ENCODE results near the gene ATP6V0D1. TPM values are rescaled to one million over a fixed set of nuclear protein-coding genes. Genes with fewer than 3 reads are reported as not detected.

The ATP6V0D1 gene
- total and polyA plus RNA-seq, 11 donors, result 18.6 to 141 (median 68.5) TPM

GRCh38 chr16:67504031-67505021 lies 23.4 kb upstream of the ATP6V0D1 start:
- Histone ChIP-seq H3K4me3 (no peak overlapping the region), H3K27me3 (no peaks in the 10 kb centered on the region), H3K27ac (peak overlapping the region; percentile 16 to 79 (median 60)), H3K4me1 (peaks cover 0 to 32% (median 4%) of the 10 kb centered on the region in 12 donors), H3K36me3 (peaks cover 0 to 4% (median 0%) of the 10 kb centered on the region in 9 donors), H3K9me3 (no peaks in the 10 kb centered on the region)
- peak; percentile 50 to 76 (median 65) for DNase-seq
- intact Hi-C loops (cut with DNase I), result no loop called here
- ATAC-seq, result peak; percentile 56 to 97 (median 90)
- 63 to 69% (median 65%) methylated on average over 9 of the region's 9 CpGs for WGBS, 4 donors
- TF ChIP-seq CTCF (IDR thresholded peaks at IDR 0.05), result no peak
- TF ChIP-seq POLR2A (IDR thresholded peaks at IDR 0.05), result no peak

GRCh38 chr16:67499106-67499505 lies 18.1 kb upstream of the ATP6V0D1 start:
- Histone ChIP-seq H3K4me1 (peaks cover 0 to 16% (median 4%) of the 10 kb centered on the region in 12 donors), H3K27me3 (no peaks in the 10 kb centered on the region), H3K36me3 (peaks cover 0 to 5% (median 0%) of the 10 kb centered on the region in 9 donors), H3K4me3 (no peak overlapping the region), H3K9me3 (no peaks in the 10 kb centered on the region), H3K27ac (peak overlapping the region in 1 of 12 donors; percentile 24)
- DNase-seq, result peak in 2 of 5 donors; percentile 29 to 59
- 57 to 65% (median 61%) methylated on average over 3 to 4 of the region's 4 CpGs for WGBS, 4 donors
- intact Hi-C loops (cut with DNase I), result no loop called here
- peak in 3 of 4 donors; percentile 70 to 74 (median 73) for ATAC-seq
- TF ChIP-seq POLR2A (IDR thresholded peaks at IDR 0.05) (no peak), CTCF (IDR thresholded peaks at IDR 0.05) (no peak)

- 88 to 91% (median 89%) methylated on average over 8 of the region's 8 CpGs for WGBS, 4 donors
- ATAC-seq (no peak), DNase-seq (no peak)
- Histone ChIP-seq H3K4me1 (peaks cover 0 to 75% (median 14%) of the 10 kb centered on the region in 12 donors), H3K9me3 (no peaks in the 10 kb centered on the region), H3K27me3 (no peaks in the 10 kb centered on the region), H3K4me3 (no peak overlapping the region), H3K36me3 (peaks cover 0 to 12% (median 0%) of the 10 kb centered on the region in 9 donors), H3K27ac (peak overlapping the region in 6 of 12 donors; percentile 46 to 82 (median 58))
- TF ChIP-seq CTCF (IDR thresholded peaks at IDR 0.05) (no peak), POLR2A (IDR thresholded peaks at IDR 0.05) (no peak)
- intact Hi-C loops (cut with DNase I), result no loop called here
These were observed 9.6 kb upstream of the ATP6V0D1 start for GRCh38 chr16:67490335-67491096.
